Liver (tissue), 9 donors: ENCODE measurements around the gene CALU. TPM values are rescaled to one million over a fixed set of nuclear protein-coding genes. Genes with fewer than 3 reads are reported as not detected.

Source experiments
- DNase-seq: peaks from one replicate; pipeline ENCODE4 v3.0.0-alpha.2; 2017; ENCODE audit warnings: low spot score
- H3K27ac ChIP-seq, 2 donors: one replicate each; pipeline ENCODE4 v1.7.0; 2013; ENCODE audit warnings: inconsistent platforms in 2 of 2, low read length in 2 of 2, control low read depth in 1 of 2, low read depth in 1 of 2, mild to moderate bottlenecking in 1 of 2
- H3K27me3 ChIP-seq, 4 donors: one replicate each; pipeline versions ENCODE4 v1.6.1 to v1.7.0; 2013; ENCODE audit warnings: low read length in 3 of 4, inconsistent platforms in 1 of 4, mild to moderate bottlenecking in 1 of 4, moderate library complexity in 1 of 4; ENCODE audit not compliant: control insufficient read depth in 4 of 4, insufficient read depth in 4 of 4
- H3K36me3 ChIP-seq, 4 donors: one replicate each; pipeline versions ENCODE4 v1.6.1 to v1.7.0; 2013; ENCODE audit warnings: low read length in 3 of 4, mild to moderate bottlenecking in 3 of 4, low read depth in 1 of 4, moderate library complexity in 1 of 4; ENCODE audit not compliant: control insufficient read depth in 4 of 4, insufficient read depth in 3 of 4
- H3K4me1 ChIP-seq, 4 donors: one replicate each; pipeline versions ENCODE4 v1.6.1 to v1.7.0; 2013; ENCODE audit warnings: low read length in 3 of 4, mild to moderate bottlenecking in 3 of 4, moderate library complexity in 1 of 4; ENCODE audit not compliant: control insufficient read depth in 4 of 4, insufficient read depth in 4 of 4
- H3K4me3 ChIP-seq, 3 donors: one replicate each; pipeline versions ENCODE4 v1.6.1 to v1.7.0; 2013; ENCODE audit warnings: low read length in 3 of 3, control low read depth in 1 of 3, low read depth in 1 of 3, mild to moderate bottlenecking in 1 of 3
- H3K9ac ChIP-seq, 2 donors: one replicate each; pipeline ENCODE4 v1.7.0; 2013; ENCODE audit warnings: low read length in 2 of 2, mild to moderate bottlenecking in 2 of 2, moderate library complexity in 2 of 2, control low read depth in 1 of 2, low read depth in 1 of 2
- H3K9me3 ChIP-seq, 4 donors: one replicate each; pipeline versions ENCODE4 v1.6.1 to v1.7.0; 2013; ENCODE audit warnings: low read length in 3 of 4; ENCODE audit not compliant: control insufficient read depth in 4 of 4
- EGR1 ChIP-seq, 2 donors: IDR thresholded peaks; 2 replicates each; pipeline ENCODE4 v1.6.1; 2016 to 2018; ENCODE audit warnings: antibody characterized with exemption in 2 of 2, low read depth in 2 of 2
- FOXA1 ChIP-seq: IDR thresholded peaks from 2 replicates; pipeline ENCODE4 v1.6.1; 2016; ENCODE audit warnings: antibody characterized with exemption
- FOXA2 ChIP-seq: IDR thresholded peaks from 2 replicates; pipeline ENCODE4 v1.6.1; 2016; ENCODE audit warnings: antibody characterized with exemption
- GABPA ChIP-seq, 2 donors: IDR thresholded peaks in 1 of 2; conservative IDR thresholded peaks in 1 of 2; 2 replicates each; pipeline ENCODE4 v1.6.1; 2016; ENCODE audit warnings: antibody characterized with exemption in 2 of 2, mild to moderate bottlenecking in 1 of 2, moderate library complexity in 1 of 2
- HNF4A ChIP-seq, 2 donors: conservative IDR thresholded peaks; 2 replicates each; pipeline ENCODE4 v1.6.1; 2016; ENCODE audit warnings: antibody characterized with exemption in 2 of 2, mild to moderate bottlenecking in 2 of 2
- HNF4G ChIP-seq: IDR thresholded peaks from 2 replicates; pipeline ENCODE4 v1.6.1; 2016; ENCODE audit warnings: antibody characterized with exemption
- JUND ChIP-seq, 2 donors: IDR thresholded peaks; 2 replicates each; pipeline ENCODE4 v1.6.1; 2016; ENCODE audit warnings: antibody characterized with exemption in 2 of 2
- NR2F2 ChIP-seq: IDR thresholded peaks from 2 replicates; pipeline ENCODE4 v1.6.1; 2016; ENCODE audit warnings: antibody characterized with exemption
- RAD21 ChIP-seq, 2 donors: IDR thresholded peaks; 2 replicates each; pipeline ENCODE4 v1.6.1; 2016; ENCODE audit warnings: antibody characterized with exemption in 2 of 2, mild to moderate bottlenecking in 2 of 2
- RXRA ChIP-seq, 2 donors: IDR thresholded peaks; 2 replicates each; pipeline ENCODE4 v1.6.1; 2017 to 2018; ENCODE audit warnings: antibody characterized with exemption in 2 of 2, mild to moderate bottlenecking in 1 of 2
- SP1 ChIP-seq: IDR thresholded peaks from 2 replicates; pipeline ENCODE4 v1.6.1; 2018; ENCODE audit warnings: antibody characterized with exemption, mild to moderate bottlenecking
- TAF1 ChIP-seq: conservative IDR thresholded peaks from 2 replicates; pipeline ENCODE4 v1.6.1; 2016; ENCODE audit warnings: antibody characterized with exemption, mild to moderate bottlenecking
- YY1 ChIP-seq: IDR thresholded peaks from 2 replicates; pipeline ENCODE4 v1.6.1; 2016; ENCODE audit warnings: antibody characterized with exemption, mild to moderate bottlenecking
- WGBS: extraction: QIAGEN DNeasy Blood & Tissue Kit; methylation state at CpG from one replicate; pipeline ENCODE4 v1.1.7; 2013; 5-methylcytosine and 5-hydroxymethylcytosine counted together
- polyA plus RNA-seq, 2 donors: library from polyadenylated mRNA; stranded (reverse) in 1 of 2; unstranded in 1 of 2; fragments of 200-250 nt in 1 of 2; fragments of >200 nt in 1 of 2; fragmentation: Nextera tagmentation in 1 of 2; extraction: Ambion mirVana in 1 of 2; gene quantifications; one replicate each; pipeline versions ENCODE4 v1.2.1 to v1.2.3, GENCODE V29; 2013 to 2015
- total RNA-seq, 2 donors: library from RNA; depleted of rRNA; stranded (reverse); fragments of >200 nt; gene quantifications; one replicate each; pipeline ENCODE4 v1.2.3, GENCODE V29; 2014
- TF ChIP-seq, protein P1 (sequence below): IDR thresholded peaks from 2 replicates; pipeline ENCODE4 v1.6.1; 2016; ENCODE audit warnings: antibody characterized with exemption
- TF ChIP-seq, protein P2 (sequence below): IDR thresholded peaks from 2 replicates; pipeline ENCODE4 v1.6.1; 2016; ENCODE audit warnings: antibody characterized with exemption
- TF ChIP-seq, protein P3 (sequence below): IDR thresholded peaks from 2 replicates; pipeline ENCODE4 v1.6.1; 2016; ENCODE audit warnings: antibody characterized with exemption
- TF ChIP-seq, protein P4 (sequence below): fragments of 150-350 bp; IDR thresholded peaks from 2 replicates; pipeline ENCODE4 v1.5.1; 2017; ENCODE audit warnings: improper control_type of control experiment, low read depth, low read length; ENCODE audit not compliant: missing input control
- donor health status: healthy.
- donor health status: healthy.
- donor health status: healthy.
- donor health status: healthy.
- donor health status: healthy.

CALU gene
- total and polyA plus RNA-seq, 4 donors = 37.1 to 57.9 (median 42.5) TPM

DNA sequence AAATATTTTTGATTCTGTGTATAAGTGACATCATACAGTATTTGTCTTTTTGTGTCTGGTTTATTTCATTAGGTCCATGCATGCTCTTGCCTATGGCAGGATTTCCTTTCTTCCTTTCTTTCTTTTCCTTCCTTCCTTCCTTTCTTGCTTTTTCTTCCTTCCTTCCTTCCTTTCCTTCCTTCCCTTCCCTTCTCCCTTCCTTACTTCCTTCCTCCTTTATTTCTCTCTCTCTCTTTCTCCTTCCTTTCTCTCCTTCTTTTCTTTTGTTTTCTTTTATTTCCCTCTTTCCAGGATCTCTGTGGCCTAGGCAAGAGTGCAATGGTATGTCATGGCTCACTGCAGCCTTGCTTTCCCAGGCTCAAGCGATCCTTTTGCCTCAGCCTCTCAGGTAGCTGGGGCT, 31.4 kb upstream of the CALU start:
- H3K4me1 ChIP-seq = no peaks in the 10 kb centered on the region
- 90% methylated on average over 1 of the region's 1 CpG for WGBS

DNA sequence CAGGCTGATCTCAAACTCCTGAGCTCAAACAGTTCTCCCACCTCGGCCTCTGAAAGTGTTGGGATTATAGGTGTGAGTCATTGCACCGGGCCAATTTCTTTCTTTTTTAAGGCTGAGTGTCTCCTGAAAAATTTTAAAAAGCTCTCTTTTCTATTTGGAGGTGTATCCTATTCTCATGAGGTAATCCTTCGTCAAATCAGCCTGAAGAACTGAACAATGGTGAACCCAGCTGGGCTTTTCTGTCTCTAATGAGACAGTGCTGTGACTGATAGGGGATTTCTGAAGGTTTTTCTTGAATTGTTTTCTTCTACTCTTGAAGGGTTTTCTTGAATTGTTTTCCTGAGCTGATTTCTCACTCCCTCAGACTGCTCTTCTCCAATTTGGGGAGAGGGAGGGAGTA, 30.9 kb upstream of the CALU start:
- 92% methylated on average over 3 of the region's 3 CpGs for WGBS
- Histone ChIP-seq H3K9ac (no peak overlapping the region), H3K4me1 (no peaks in the 10 kb centered on the region), H3K9me3 (peaks cover 0 to 6% (median 0%) of the 10 kb centered on the region in 4 donors), H3K36me3 (no peaks in the 10 kb centered on the region), H3K27me3 (no peaks in the 10 kb centered on the region), H3K27ac (no peak overlapping the region), H3K4me3 (no peak overlapping the region)
- TF ChIP-seq HNF4A (conservative IDR thresholded peaks at IDR 0.05) (no peak), FOXA1 (no peak), JUND (IDR thresholded peaks at IDR 0.05) (no peak), SP1 (no peak), NR2F2 (no peak), RXRA (IDR thresholded peaks at IDR 0.05) (no peak)
- TF ChIP-seq, protein P1, sequence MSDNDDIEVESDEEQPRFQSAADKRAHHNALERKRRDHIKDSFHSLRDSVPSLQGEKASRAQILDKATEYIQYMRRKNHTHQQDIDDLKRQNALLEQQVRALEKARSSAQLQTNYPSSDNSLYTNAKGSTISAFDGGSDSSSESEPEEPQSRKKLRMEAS = no peak
- DNase-seq = no peak

More for the DNA sequence above, 31.4 kb upstream of the CALU start:
- H3K27me3 ChIP-seq = no peaks in the 10 kb centered on the region
- H3K36me3 ChIP-seq = no peaks in the 10 kb centered on the region
- no peak for DNase-seq
- H3K4me3 ChIP-seq = no peak overlapping the region
- TF ChIP-seq HNF4G (no peak), HNF4A (conservative IDR thresholded peaks at IDR 0.05) (no peak), FOXA2 (no peak), EGR1 (IDR thresholded peaks at IDR 0.05; ENCODE audit: low read depth in 2 of 2) (no peak), SP1 (no peak), FOXA1 (no peak), YY1 (no peak), GABPA (IDR thresholded peaks at IDR 0.05 in 1 of 2, conservative IDR thresholded peaks at IDR 0.05 in 1 of 2) (no peak)
- TF ChIP-seq, protein P2, sequence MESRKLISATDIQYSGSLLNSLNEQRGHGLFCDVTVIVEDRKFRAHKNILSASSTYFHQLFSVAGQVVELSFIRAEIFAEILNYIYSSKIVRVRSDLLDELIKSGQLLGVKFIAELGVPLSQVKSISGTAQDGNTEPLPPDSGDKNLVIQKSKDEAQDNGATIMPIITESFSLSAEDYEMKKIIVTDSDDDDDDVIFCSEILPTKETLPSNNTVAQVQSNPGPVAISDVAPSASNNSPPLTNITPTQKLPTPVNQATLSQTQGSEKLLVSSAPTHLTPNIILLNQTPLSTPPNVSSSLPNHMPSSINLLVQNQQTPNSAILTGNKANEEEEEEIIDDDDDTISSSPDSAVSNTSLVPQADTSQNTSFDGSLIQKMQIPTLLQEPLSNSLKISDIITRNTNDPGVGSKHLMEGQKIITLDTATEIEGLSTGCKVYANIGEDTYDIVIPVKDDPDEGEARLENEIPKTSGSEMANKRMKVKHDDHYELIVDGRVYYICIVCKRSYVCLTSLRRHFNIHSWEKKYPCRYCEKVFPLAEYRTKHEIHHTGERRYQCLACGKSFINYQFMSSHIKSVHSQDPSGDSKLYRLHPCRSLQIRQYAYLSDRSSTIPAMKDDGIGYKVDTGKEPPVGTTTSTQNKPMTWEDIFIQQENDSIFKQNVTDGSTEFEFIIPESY = no peak
- no peak overlapping the region for H3K9ac ChIP-seq
- no peak overlapping the region for H3K27ac ChIP-seq
- H3K9me3 ChIP-seq = peaks cover 0 to 4% (median 0%) of the 10 kb centered on the region in 4 donors

DNA sequence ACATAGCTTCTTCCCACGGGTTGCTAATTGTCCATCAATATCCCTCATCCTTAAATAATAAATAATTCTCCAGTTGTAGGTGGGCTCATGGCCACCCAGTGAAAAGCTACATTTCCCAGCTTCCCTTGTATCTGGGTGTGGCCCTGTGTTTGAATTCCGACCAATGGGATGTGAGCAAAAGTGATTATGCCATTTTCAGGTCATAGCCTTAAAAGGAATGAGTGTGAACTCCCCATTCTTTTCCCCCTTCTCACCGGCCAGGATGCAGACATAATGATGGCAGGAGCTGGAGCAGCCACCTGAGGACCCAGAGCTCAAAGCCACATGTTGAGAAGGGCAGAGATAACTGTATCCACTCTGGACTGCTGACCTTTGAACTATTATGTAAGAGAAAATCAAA, 30.3 kb upstream of the CALU start:
- no peak overlapping the region for H3K9ac ChIP-seq
- no peak overlapping the region for H3K4me3 ChIP-seq
- no peaks in the 10 kb centered on the region for H3K36me3 ChIP-seq
- 86% methylated on average over 3 of the region's 3 CpGs for WGBS
- H3K27me3 ChIP-seq = no peaks in the 10 kb centered on the region
- H3K27ac ChIP-seq = no peak overlapping the region
- no peaks in the 10 kb centered on the region for H3K4me1 ChIP-seq
- H3K9me3 ChIP-seq = peaks cover 0 to 8% (median 0%) of the 10 kb centered on the region in 4 donors
- DNase-seq = no peak
- TF ChIP-seq, protein P3, sequence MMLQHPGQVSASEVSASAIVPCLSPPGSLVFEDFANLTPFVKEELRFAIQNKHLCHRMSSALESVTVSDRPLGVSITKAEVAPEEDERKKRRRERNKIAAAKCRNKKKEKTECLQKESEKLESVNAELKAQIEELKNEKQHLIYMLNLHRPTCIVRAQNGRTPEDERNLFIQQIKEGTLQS = no peak
- TF ChIP-seq RAD21 (IDR thresholded peaks at IDR 0.05) = no peak
- TF ChIP-seq, protein P1 = no peak
- TF ChIP-seq, protein P4, sequence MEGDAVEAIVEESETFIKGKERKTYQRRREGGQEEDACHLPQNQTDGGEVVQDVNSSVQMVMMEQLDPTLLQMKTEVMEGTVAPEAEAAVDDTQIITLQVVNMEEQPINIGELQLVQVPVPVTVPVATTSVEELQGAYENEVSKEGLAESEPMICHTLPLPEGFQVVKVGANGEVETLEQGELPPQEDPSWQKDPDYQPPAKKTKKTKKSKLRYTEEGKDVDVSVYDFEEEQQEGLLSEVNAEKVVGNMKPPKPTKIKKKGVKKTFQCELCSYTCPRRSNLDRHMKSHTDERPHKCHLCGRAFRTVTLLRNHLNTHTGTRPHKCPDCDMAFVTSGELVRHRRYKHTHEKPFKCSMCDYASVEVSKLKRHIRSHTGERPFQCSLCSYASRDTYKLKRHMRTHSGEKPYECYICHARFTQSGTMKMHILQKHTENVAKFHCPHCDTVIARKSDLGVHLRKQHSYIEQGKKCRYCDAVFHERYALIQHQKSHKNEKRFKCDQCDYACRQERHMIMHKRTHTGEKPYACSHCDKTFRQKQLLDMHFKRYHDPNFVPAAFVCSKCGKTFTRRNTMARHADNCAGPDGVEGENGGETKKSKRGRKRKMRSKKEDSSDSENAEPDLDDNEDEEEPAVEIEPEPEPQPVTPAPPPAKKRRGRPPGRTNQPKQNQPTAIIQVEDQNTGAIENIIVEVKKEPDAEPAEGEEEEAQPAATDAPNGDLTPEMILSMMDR = no peak
- TF ChIP-seq JUND (IDR thresholded peaks at IDR 0.05) = no peak
- TF ChIP-seq TAF1 = no peak
- TF ChIP-seq, protein P2 = no peak
- no peak for TF ChIP-seq RXRA (IDR thresholded peaks at IDR 0.05)
- TF ChIP-seq FOXA2 = no peak
- TF ChIP-seq HNF4A (conservative IDR thresholded peaks at IDR 0.05) = no peak
- TF ChIP-seq NR2F2 = no peak
- no peak for TF ChIP-seq SP1
- no peak for TF ChIP-seq YY1
- TF ChIP-seq HNF4G = no peak
- TF ChIP-seq GABPA (IDR thresholded peaks at IDR 0.05 in 1 of 2, conservative IDR thresholded peaks at IDR 0.05 in 1 of 2) = no peak
- no peak for TF ChIP-seq EGR1 (IDR thresholded peaks at IDR 0.05; ENCODE audit: low read depth in 2 of 2)
